IMR-90 (cell line): ENCODE measurements around the gene CECR2. TPM values are rescaled to one million over a fixed set of nuclear protein-coding genes. Genes with fewer than 3 reads are reported as not detected.

Experiments
- ATAC-seq: fragments of 200-7000 bp; cut with Tn5 transposase; 2 replicates; pipeline ENCODE4 v1.9.1; 2020; ENCODE audit warnings: low read depth, mild to moderate bottlenecking, moderate library complexity
- BruUV-seq: library from RNA; stranded (reverse); fragments of 400-500 nt; replicated peaks from 2 replicates; lab custom pipeline; 2021; lab: Mats Ljungman, UMichigan
- CTCF ChIA-PET: fragments of 300-600 bp; formaldehyde crosslinking; extraction: SDS; loops from one replicate; lab custom pipeline; 2021; ENCODE audit warnings: antibody characterized with exemption; lab: Yijun Ruan, JAX
- POLR2A ChIA-PET: fragments of 300-600 bp; sonication (Branson Sonifier 250); formaldehyde crosslinking; loops from one replicate; lab custom pipeline; 2022; ENCODE audit warnings: antibody characterized with exemption; ENCODE audit not compliant: unreplicated experiment; lab: Charles Lee
- DNase-seq: peaks from one replicate; pipeline ENCODE4 v3.0.0; 2013
- H2AFZ ChIP-seq: replicated peaks from 2 replicates; pipeline ENCODE3; 2013; ENCODE audit warnings: low read length, mild to moderate bottlenecking; ENCODE audit not compliant: poor library complexity
- H2AK5ac ChIP-seq: 2 replicates; pipeline ENCODE4 v1.6.1; 2013; ENCODE audit warnings: low read depth, low read length, inconsistent platforms
- H2AK9ac ChIP-seq: replicated peaks from 2 replicates; pipeline ENCODE3; 2013; ENCODE audit warnings: mild to moderate bottlenecking, low read depth, low read length, moderate library complexity; ENCODE audit not compliant: poor library complexity
- H2BK120ac ChIP-seq: 2 replicates; pipeline ENCODE4 v1.6.1; 2013; ENCODE audit warnings: low read depth, low read length, inconsistent platforms
- H2BK15ac ChIP-seq: 3 replicates; pipeline ENCODE4 v1.6.1; 2013; ENCODE audit warnings: low read depth, low read length, inconsistent platforms
- H2BK20ac ChIP-seq: 2 replicates; pipeline ENCODE4 v1.6.1; 2013; ENCODE audit warnings: low read depth, mild to moderate bottlenecking, inconsistent platforms, low read length, moderate library complexity
- H2BK5ac ChIP-seq: 2 replicates; pipeline ENCODE4 v1.6.1; 2013; ENCODE audit warnings: mild to moderate bottlenecking, low read depth, low read length, inconsistent platforms; ENCODE audit not compliant: poor library complexity, severe bottlenecking
- H3K14ac ChIP-seq: replicated peaks from 2 replicates; pipeline ENCODE4 v1.6.1; 2013; ENCODE audit warnings: low read depth, low read length, inconsistent platforms
- H3K18ac ChIP-seq: 2 replicates; pipeline ENCODE4 v1.6.1; 2013; ENCODE audit warnings: low read depth, low read length, control low read depth
- H3K23ac ChIP-seq: 2 replicates; pipeline ENCODE4 v1.6.1; 2013; ENCODE audit warnings: low read depth, low read length, inconsistent platforms
- H3K27ac ChIP-seq: 2 replicates; pipeline ENCODE4 v1.5.1; 2013; ENCODE audit warnings: mild to moderate bottlenecking, control low read depth, low read length; ENCODE audit not compliant: insufficient read depth
- H3K27me3 ChIP-seq: 2 replicates; pipeline ENCODE4 v1.6.1; 2013; ENCODE audit warnings: low read length; ENCODE audit not compliant: control insufficient read depth, insufficient read depth
- H3K36me3 ChIP-seq: 2 replicates; pipeline ENCODE4 v1.6.1; 2013; ENCODE audit warnings: low read length, mixed read lengths; ENCODE audit not compliant: control insufficient read depth, insufficient read depth
- H3K4ac ChIP-seq: 2 replicates; pipeline ENCODE4 v1.6.1; 2013; ENCODE audit warnings: low read depth, low read length, inconsistent platforms
- H3K4me1 ChIP-seq: 2 replicates; pipeline ENCODE4 v1.6.1; 2013; ENCODE audit warnings: low read length, mixed read lengths; ENCODE audit not compliant: control insufficient read depth, insufficient read depth
- H3K4me2 ChIP-seq: 2 replicates; pipeline ENCODE4 v1.6.1; 2013; ENCODE audit warnings: low read depth, mild to moderate bottlenecking, control low read depth, low read length, moderate library complexity
- H3K4me3 ChIP-seq: 2 replicates; pipeline ENCODE4 v1.5.1; 2013; ENCODE audit warnings: low read depth, mild to moderate bottlenecking, control low read depth, low read length, moderate library complexity; ENCODE audit not compliant: insufficient read depth
- H3K56ac ChIP-seq: 2 replicates; pipeline ENCODE4 v1.6.1; 2013; ENCODE audit warnings: low read length, inconsistent platforms; ENCODE audit not compliant: insufficient read depth; ENCODE audit errors: extremely low read depth
- H3K79me1 ChIP-seq, 2 experiments: 2 replicates each; pipeline ENCODE4 v1.6.1; 2013; ENCODE audit warnings: low read length in 2 of 2, inconsistent platforms in 1 of 2, low read depth in 1 of 2
- H3K9ac ChIP-seq: 2 replicates; pipeline ENCODE4 v1.6.1; 2013; ENCODE audit warnings: low read depth, low read length, control low read depth
- H3K9me1 ChIP-seq: 2 replicates; pipeline ENCODE4 v1.6.1; 2013; ENCODE audit warnings: low read length, inconsistent platforms; ENCODE audit not compliant: insufficient read depth
- H3K9me3 ChIP-seq: 2 replicates; pipeline ENCODE4 v1.6.1; 2013; ENCODE audit warnings: low read length; ENCODE audit not compliant: control insufficient read depth, insufficient read depth
- H4K20me1 ChIP-seq: 2 replicates; pipeline ENCODE4 v1.6.1; 2013; ENCODE audit warnings: low read length, inconsistent platforms; ENCODE audit not compliant: insufficient read depth
- H4K5ac ChIP-seq: 2 replicates; pipeline ENCODE4 v1.6.1; 2013; ENCODE audit warnings: mild to moderate bottlenecking, low read depth, low read length, control low read depth
- H4K8ac ChIP-seq, 2 experiments: 2 replicates each; pipeline ENCODE4 v1.6.1; 2013; ENCODE audit warnings: low read depth in 2 of 2, low read length in 2 of 2, control low read depth in 1 of 2, inconsistent platforms in 1 of 2
- H4K91ac ChIP-seq: 2 replicates; pipeline ENCODE4 v1.6.1; 2013; ENCODE audit warnings: low read depth, low read length, inconsistent platforms; ENCODE audit not compliant: insufficient read depth
- BHLHE40 ChIP-seq: fragments of 150-350 bp; IDR thresholded peaks from 2 replicates; pipeline ENCODE4 v1.6.1; 2016; ENCODE audit warnings: mild to moderate bottlenecking, low read depth, low read length
- CEBPB ChIP-seq: IDR thresholded peaks from 2 replicates; pipeline ENCODE4 v1.6.1; 2012; ENCODE audit warnings: low read depth, low read length, improper control_type of control experiment
- CHD1 ChIP-seq: IDR thresholded peaks from 2 replicates; pipeline ENCODE4 v1.6.1; 2012; ENCODE audit warnings: low read depth, low read length, improper control_type of control experiment
- CTCF ChIP-seq: conservative IDR thresholded peaks from 2 replicates; pipeline ENCODE4 v1.5.1; 2012; ENCODE audit warnings: mild to moderate bottlenecking, low read depth, low read length, improper control_type of control experiment
- FOS ChIP-seq: fragments of 150-350 bp; IDR thresholded peaks from 2 replicates; pipeline ENCODE4 v1.6.1; 2016; ENCODE audit warnings: low read depth, low read length
- MAFK ChIP-seq: IDR thresholded peaks from 2 replicates; pipeline ENCODE4 v1.6.1; 2012; ENCODE audit warnings: low read depth, low read length, improper control_type of control experiment
- MAZ ChIP-seq: IDR thresholded peaks from 2 replicates; pipeline ENCODE4 v1.6.1; 2012; ENCODE audit warnings: low read depth, mild to moderate bottlenecking, low read length, improper control_type of control experiment, moderate library complexity, borderline replicate concordance
- MXI1 ChIP-seq: IDR thresholded peaks from 2 replicates; pipeline ENCODE4 v1.6.1; 2012; ENCODE audit warnings: low read depth, mild to moderate bottlenecking, low read length, moderate library complexity, borderline replicate concordance
- NFE2L2 ChIP-seq: fragments of 150-350 bp; IDR thresholded peaks from 2 replicates; pipeline ENCODE4 v1.6.1; 2016; ENCODE audit warnings: low read depth, mild to moderate bottlenecking, low read length
- POLR2A ChIP-seq: IDR thresholded peaks from 2 replicates; pipeline ENCODE4 v1.6.1; 2012; ENCODE audit warnings: mild to moderate bottlenecking, low read depth, low read length
- RAD21 ChIP-seq: IDR thresholded peaks from 2 replicates; pipeline ENCODE4 v1.6.1; 2012; ENCODE audit warnings: low read length, improper control_type of control experiment
- RCOR1 ChIP-seq: IDR thresholded peaks from 2 replicates; pipeline ENCODE4 v1.6.1; 2012; ENCODE audit warnings: mild to moderate bottlenecking, low read length, improper control_type of control experiment; ENCODE audit not compliant: insufficient replicate concordance
- RFX5 ChIP-seq: IDR thresholded peaks from 2 replicates; pipeline ENCODE4 v1.8.0; 2012; ENCODE audit warnings: low read depth, mild to moderate bottlenecking, low read length, moderate library complexity
- SMC3 ChIP-seq: fragments of 150-350 bp; IDR thresholded peaks from 2 replicates; pipeline ENCODE4 v1.6.1; 2016; ENCODE audit warnings: low read depth, mild to moderate bottlenecking, antibody characterized with exemption, low read length, moderate library complexity
- USF2 ChIP-seq: fragments of 150-350 bp; IDR thresholded peaks from 2 replicates; pipeline ENCODE4 v1.6.1; 2017; ENCODE audit warnings: mild to moderate bottlenecking, antibody characterized with exemption, low read length, low read depth
- WGBS, 2 experiments: methylation state at CpG; one replicate each; pipeline versions ENCODE4 v1.1.5 to v1.1.7; 2013; ENCODE audit warnings: missing lambda C conversion rate in 2 of 2; ENCODE audit not compliant: insufficient read length in 1 of 2; ENCODE audit errors: extremely low coverage in 2 of 2; 5-methylcytosine and 5-hydroxymethylcytosine counted together
- dilution Hi-C: fragments of 300-500 bp; cut with HindIII; formaldehyde crosslinking; loops from one replicate; pipeline ENCODE4 v1.14.3; 2018; ENCODE audit warnings: low sequenced_read_pairs; ENCODE audit not compliant: unreplicated experiment
- in situ Hi-C: fragments of 300-500 bp; cut with MboI; formaldehyde crosslinking; loops from 3 replicates; pipeline ENCODE4 v1.14.3; 2019; ENCODE audit warnings: low sequenced_read_pairs, inconsistent platforms, mixed read lengths
- intact Hi-C: fragments of 100-400 bp; cut with micrococcal nuclease; formaldehyde crosslinking; loops from 2 replicates; pipeline ENCODE4 v1.10.0; 2022
- polyA plus RNA-seq, 3 experiments: library from polyadenylated mRNA; depleted of rRNA; stranded (reverse); fragments of >200 nt; gene quantifications; 2 replicates each; pipeline ENCODE4 v1.2.3, GENCODE V29; 2012; ENCODE audit warnings: low replicate concordance in 1 of 3
- total RNA-seq: library from RNA; depleted of rRNA; stranded (reverse); fragments of >200 nt; gene quantifications from 2 replicates; pipeline ENCODE4 v1.2.3, GENCODE V29; 2012
- TF ChIP-seq, protein P1 (sequence below): fragments of 150-350 bp; IDR thresholded peaks from 2 replicates; pipeline ENCODE4 v1.6.1; 2016; ENCODE audit warnings: low read depth, mild to moderate bottlenecking, low read length, moderate library complexity, borderline replicate concordance

The CECR2 gene
- total and polyA plus RNA-seq, 2 of the 4 experiments (the other 2 are of a cell fraction), result under 0.01 TPM; not detected in 1

DNA sequence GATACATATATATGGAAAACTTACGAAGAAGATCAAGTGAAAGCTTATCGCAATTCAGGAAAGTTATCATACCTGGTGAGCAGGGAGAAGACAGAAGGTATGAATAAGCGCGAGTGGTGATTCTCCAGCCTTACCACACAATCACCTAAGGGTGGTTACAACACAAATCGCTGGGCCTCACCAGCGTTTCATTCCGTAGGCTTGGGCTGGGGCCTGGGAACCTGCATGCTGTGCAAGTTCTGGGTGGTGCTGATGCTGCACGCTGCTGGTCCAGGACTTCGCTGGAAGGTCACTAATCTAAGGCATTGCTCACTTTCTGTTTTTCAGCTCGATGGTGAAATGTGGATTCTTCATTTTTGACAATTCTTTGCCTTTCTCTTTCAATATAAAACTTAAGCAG lies 117.5 kb downstream of the CECR2 start:
- Histone ChIP-seq H2AK9ac (no peak overlapping the region), H3K36me3 (no peaks in the 10 kb centered on the region), H4K5ac (no peak overlapping the region), H2BK5ac (no peak overlapping the region), H3K23ac (no peak overlapping the region), H3K9ac (no peak overlapping the region), H3K18ac (no peak overlapping the region), H4K8ac (no peak overlapping the region), H3K79me1 (no peaks in the 10 kb centered on the region), H3K27me3 (no peaks in the 10 kb centered on the region), H3K4me2 (no peak overlapping the region), H3K9me1 (no peaks in the 10 kb centered on the region), H2BK20ac (no peak overlapping the region), H4K91ac (no peak overlapping the region), H2AK5ac (no peak overlapping the region), H3K4ac (no peak overlapping the region), H4K20me1 (no peaks in the 10 kb centered on the region), H3K56ac (no peak overlapping the region), H3K9me3 (no peaks in the 10 kb centered on the region), H3K4me3 (no peak overlapping the region), H3K14ac (no peak overlapping the region), H2AFZ (no peak overlapping the region), H3K4me1 (no peaks in the 10 kb centered on the region), H3K27ac (no peak overlapping the region), H2BK15ac (no peak overlapping the region), H2BK120ac (no peak overlapping the region)
- ATAC-seq (no peak), DNase-seq (no peak)
- no peak for TF ChIP-seq BHLHE40
- no peak for TF ChIP-seq FOS
- TF ChIP-seq, protein P1, sequence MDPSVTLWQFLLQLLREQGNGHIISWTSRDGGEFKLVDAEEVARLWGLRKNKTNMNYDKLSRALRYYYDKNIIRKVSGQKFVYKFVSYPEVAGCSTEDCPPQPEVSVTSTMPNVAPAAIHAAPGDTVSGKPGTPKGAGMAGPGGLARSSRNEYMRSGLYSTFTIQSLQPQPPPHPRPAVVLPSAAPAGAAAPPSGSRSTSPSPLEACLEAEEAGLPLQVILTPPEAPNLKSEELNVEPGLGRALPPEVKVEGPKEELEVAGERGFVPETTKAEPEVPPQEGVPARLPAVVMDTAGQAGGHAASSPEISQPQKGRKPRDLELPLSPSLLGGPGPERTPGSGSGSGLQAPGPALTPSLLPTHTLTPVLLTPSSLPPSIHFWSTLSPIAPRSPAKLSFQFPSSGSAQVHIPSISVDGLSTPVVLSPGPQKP, result no peak
- no peak for TF ChIP-seq POLR2A
- no peak for TF ChIP-seq SMC3
- no peak for TF ChIP-seq RFX5
- no peak for TF ChIP-seq MXI1
- no peak for TF ChIP-seq NFE2L2
- TF ChIP-seq RAD21, result no peak
- TF ChIP-seq USF2, result no peak
- TF ChIP-seq RCOR1, result no peak
- no peak for TF ChIP-seq MAZ
- no peak for TF ChIP-seq CTCF
- no peak for TF ChIP-seq CEBPB
- TF ChIP-seq CHD1, result no peak
- no peak for TF ChIP-seq MAFK
- no CpG with 5 or more reads among the region's 10 CpGs for WGBS, 2 experiments
- in situ Hi-C loops, result no loop called here
- CTCF ChIA-PET, result interaction anchor here (0.5 kb wide), 1 partner anchor 41 kb away, joined by 3 read pairs; no protein-coding TSS in a partner anchor
- intact Hi-C loops, result no loop called here
- POLR2A ChIA-PET, result no interaction called here
- BruUV-seq, result no TSS peak
- dilution Hi-C loops, result no loop called here
